HepG2 (cell line): ENCODE data around the gene AP3D1.

Source experiments
- ARNTL ChIP-seq: sonication (generic); formaldehyde crosslinking; IDR thresholded peaks from 2 replicates; pipeline ENCODE4 v1.4.0; 2020; ENCODE audit warnings: mild to moderate bottlenecking, missing genetic modification reagents
- BRCA1 ChIP-seq: sonication (generic); formaldehyde crosslinking; IDR thresholded peaks from 2 replicates; pipeline ENCODE4 v1.4.0; 2020; ENCODE audit warnings: missing genetic modification reagents
- FOXM1 ChIP-seq: sonication (generic); formaldehyde crosslinking; IDR thresholded peaks from 2 replicates; pipeline ENCODE4 v1.5.0; 2020; ENCODE audit warnings: missing genetic modification reagents
- HNRNPL ChIP-seq: fragments of 200-400 bp; formaldehyde crosslinking; IDR thresholded peaks from 2 replicates; pipeline ENCODE4 v1.6.1; 2017; ENCODE audit warnings: mild to moderate bottlenecking, low read depth, low read length
- PCBP2 ChIP-seq: fragments of 200-400 bp; formaldehyde crosslinking; optimal IDR thresholded peaks from 2 replicates; pipeline ENCODE3; 2018; ENCODE audit warnings: low read length, low read depth; ENCODE audit not compliant: poor library complexity, severe bottlenecking
- POLR2A ChIP-seq, 2 experiments: IDR thresholded peaks; 2 replicates each; pipeline ENCODE4 v1.6.1; 2011; ENCODE audit warnings: low read depth in 2 of 2, low read length in 2 of 2, mild to moderate bottlenecking in 1 of 2, moderate library complexity in 1 of 2; ENCODE audit not compliant: insufficient read depth in 1 of 2
- POLR2AphosphoS5 ChIP-seq: IDR thresholded peaks from 2 replicates; pipeline ENCODE4 v1.6.1; 2012; ENCODE audit warnings: low read depth, low read length
- RBAK ChIP-seq: sonication (generic); formaldehyde crosslinking; IDR thresholded peaks from 2 replicates; pipeline ENCODE4 v1.5.1; 2020; ENCODE audit warnings: mild to moderate bottlenecking, missing genetic modification reagents
- ZNF282 ChIP-seq: fragments of 450-650 bp; IDR thresholded peaks from 2 replicates; pipeline ENCODE4 v1.6.1; 2018; ENCODE audit not compliant: partially characterized antibody
- TF ChIP-seq, protein P1 (sequence below): sonication (generic); formaldehyde crosslinking; IDR thresholded peaks from 2 replicates; pipeline ENCODE4 v1.4.0; 2020; ENCODE audit warnings: mild to moderate bottlenecking, missing genetic modification reagents
- TF ChIP-seq, protein P2 (sequence below): sonication (generic); formaldehyde crosslinking; IDR thresholded peaks from 2 replicates; pipeline ENCODE4 v1.5.0; 2020; ENCODE audit warnings: mild to moderate bottlenecking, missing genetic modification reagents, moderate library complexity

- TF ChIP-seq POLR2A (IDR thresholded peaks at IDR 0.05; ENCODE audit: insufficient read depth in 1 of 2, low read depth in 2 of 2, low read length in 2 of 2) (no peak), POLR2AphosphoS5 (no peak), HNRNPL (no peak), FOXM1 (CRISPR knock-in tag) (no peak), RBAK (CRISPR knock-in tag) (no peak), PCBP2 (no peak), ZNF282 (no peak), BRCA1 (CRISPR knock-in tag) (no peak), ARNTL (no peak)
- TF ChIP-seq, protein P1, sequence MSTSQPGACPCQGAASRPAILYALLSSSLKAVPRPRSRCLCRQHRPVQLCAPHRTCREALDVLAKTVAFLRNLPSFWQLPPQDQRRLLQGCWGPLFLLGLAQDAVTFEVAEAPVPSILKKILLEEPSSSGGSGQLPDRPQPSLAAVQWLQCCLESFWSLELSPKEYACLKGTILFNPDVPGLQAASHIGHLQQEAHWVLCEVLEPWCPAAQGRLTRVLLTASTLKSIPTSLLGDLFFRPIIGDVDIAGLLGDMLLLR (CRISPR knock-in tag): no peak
- TF ChIP-seq, protein P2, sequence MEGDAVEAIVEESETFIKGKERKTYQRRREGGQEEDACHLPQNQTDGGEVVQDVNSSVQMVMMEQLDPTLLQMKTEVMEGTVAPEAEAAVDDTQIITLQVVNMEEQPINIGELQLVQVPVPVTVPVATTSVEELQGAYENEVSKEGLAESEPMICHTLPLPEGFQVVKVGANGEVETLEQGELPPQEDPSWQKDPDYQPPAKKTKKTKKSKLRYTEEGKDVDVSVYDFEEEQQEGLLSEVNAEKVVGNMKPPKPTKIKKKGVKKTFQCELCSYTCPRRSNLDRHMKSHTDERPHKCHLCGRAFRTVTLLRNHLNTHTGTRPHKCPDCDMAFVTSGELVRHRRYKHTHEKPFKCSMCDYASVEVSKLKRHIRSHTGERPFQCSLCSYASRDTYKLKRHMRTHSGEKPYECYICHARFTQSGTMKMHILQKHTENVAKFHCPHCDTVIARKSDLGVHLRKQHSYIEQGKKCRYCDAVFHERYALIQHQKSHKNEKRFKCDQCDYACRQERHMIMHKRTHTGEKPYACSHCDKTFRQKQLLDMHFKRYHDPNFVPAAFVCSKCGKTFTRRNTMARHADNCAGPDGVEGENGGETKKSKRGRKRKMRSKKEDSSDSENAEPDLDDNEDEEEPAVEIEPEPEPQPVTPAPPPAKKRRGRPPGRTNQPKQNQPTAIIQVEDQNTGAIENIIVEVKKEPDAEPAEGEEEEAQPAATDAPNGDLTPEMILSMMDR (CRISPR knock-in tag): no peak
These were observed 80.9 kb downstream of the AP3D1 start for GRCh38 chr19:2070436-2070827.
